Measurements from ENCODE around the gene ZNF511.
A peak's percentile ranks its signal among the peaks of the same experiment; 100 is the strongest.

ZNF511 gene

GRCh38 chr10:133355991-133356390 lies 47.3 kb downstream of the ZNF511 start:
- no peak for DNase-seq

DNA sequence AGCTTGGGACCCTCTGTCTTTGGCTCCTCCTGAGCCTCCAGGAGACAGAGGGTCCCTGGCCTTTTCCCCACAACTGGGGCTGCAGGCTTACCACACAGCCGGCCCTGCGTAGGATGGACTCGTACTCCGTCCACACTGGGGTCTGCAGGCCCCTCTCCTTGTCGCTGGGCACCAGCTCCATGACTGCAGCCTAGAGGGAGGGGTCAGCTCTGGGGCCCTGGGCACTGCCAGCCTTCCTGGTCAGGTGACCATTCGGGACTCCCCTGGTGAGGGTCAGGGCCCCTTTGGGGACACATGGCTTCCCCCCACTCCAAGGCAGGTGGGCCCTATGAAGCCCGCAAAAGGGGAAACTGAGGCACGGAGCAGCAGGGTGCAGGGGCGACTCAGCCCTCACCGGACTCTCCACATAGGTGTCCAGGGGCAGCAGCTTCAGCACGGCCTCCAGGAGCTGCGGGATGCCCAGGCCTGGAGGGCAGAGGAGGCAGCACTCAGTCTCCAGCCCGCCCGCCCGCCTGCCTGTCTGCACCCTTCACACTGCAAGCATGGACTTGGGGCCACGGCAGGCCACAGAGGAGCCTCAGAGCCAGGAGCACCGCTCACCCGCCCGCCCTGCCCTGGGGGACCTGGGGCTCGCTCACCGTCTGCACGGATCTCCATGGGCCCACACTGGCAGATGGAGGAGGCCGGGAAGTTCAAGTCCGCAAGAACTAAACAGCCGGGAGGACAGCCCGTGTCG lies 48.0 kb downstream of the ZNF511 start:
- no peak for DNase-seq

DNA sequence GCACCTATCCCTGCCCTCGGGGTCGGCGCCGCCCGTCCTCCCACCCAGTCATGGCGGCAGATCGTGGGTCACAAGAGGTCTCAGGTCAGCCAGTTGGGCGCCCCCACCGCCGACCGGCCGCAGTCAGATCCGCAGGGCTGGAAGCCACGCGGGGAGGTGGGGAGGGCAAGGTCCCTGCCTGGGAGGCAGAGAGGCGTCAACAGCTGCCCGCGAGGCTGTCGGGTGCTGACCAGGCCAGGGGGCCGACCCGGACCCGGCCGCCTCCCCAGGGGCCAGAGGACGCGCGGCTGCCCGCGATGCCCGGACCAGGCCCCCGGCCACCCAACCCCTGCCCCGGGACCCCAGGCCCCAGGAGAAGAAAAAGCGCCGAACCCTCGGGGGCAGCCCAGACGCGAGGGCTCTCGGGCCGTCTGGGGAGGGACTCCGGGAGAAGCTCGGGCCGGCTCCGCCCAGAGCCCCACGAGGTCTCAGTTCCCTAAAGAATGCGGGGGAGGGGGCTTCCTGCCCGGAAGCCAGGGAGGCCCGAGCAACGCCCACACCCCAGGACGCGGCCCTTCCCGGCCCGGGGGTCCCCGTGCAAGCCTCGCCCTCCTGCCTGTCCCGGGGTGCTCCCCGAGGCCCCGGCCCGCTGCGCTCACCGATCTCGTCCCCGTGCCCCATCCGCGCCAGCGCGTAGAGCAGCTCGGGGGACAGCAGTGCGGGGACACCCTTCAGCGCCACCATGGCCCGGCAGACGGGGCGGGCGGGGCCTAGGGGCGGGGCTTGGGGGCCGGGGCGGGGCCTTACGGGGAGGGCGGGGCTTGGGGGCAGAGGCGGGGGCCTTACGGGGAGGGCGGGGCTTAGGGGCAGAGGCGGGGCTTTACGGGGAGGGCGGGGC lies 48.8 kb downstream of the ZNF511 start, which contains the start of gene FUOM:
FUOM (minus strand) TSS at position 735 of the 877 bp plus-strand sequence; CDS start at position 723, 12 bp downstream.
- peak; percentile 72 for DNase-seq

GRCh38 chr10:133358162-133358924 lies 49.6 kb downstream of the ZNF511 start:
- no peak for DNase-seq

GRCh38 chr10:133358925-133359310 lies 50.2 kb downstream of the ZNF511 start:
- no peak for DNase-seq

GRCh38 chr10:133359554-133359971 lies 50.8 kb downstream of the ZNF511 start:
- DNase-seq = no peak

DNA sequence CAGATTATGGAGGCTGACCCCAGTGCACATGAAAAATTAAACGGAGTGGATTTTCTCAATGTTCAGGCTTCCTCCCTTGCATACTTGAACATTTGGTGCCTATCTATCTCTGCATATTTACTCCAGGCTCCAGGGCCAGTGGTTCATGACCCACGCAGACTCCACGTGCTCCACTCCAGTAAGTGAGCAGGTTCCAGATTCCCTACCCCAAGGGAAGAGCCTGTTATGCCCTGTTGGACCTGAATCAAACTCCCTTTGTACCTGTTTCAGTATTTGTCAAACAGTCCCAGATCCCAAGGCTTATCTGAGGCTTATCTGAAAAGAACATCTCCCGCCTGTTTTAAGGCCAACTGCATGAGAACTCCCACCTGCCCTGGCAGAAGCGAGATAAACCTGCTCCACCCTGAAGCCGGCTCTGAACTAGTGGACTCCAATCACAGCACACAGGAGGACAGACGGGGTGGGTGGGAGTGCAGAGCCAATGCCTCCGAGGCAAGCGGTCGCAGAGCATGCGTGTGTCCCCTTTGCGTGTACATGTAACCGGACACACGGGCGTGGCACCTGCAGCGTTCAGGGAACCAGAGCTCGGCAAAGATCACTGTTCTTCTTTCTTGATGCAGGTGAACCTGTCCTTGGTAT lies 51.4 kb downstream of the ZNF511 start:
- DNase-seq = no peak

DNA sequence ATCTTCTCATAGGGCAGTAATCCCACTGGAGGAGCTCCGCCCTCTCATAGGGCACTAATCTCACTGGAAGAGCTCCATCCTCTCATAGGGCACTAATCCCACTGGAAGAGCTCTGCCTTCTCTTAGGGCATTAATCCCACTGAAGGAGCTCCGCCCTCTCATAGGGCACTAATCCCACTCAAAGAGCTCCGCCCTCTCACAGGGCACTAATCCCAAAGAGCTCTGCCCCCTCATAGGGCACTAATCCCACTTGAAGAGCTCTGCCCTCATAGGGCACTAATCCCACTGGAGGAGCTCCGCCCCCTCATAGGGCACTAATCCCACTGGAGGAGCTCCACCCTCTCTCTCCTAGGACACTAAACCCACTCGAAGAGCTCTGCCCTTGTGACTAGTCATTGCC lies 52.5 kb downstream of the ZNF511 start:
- DNase-seq = no peak

DNA sequence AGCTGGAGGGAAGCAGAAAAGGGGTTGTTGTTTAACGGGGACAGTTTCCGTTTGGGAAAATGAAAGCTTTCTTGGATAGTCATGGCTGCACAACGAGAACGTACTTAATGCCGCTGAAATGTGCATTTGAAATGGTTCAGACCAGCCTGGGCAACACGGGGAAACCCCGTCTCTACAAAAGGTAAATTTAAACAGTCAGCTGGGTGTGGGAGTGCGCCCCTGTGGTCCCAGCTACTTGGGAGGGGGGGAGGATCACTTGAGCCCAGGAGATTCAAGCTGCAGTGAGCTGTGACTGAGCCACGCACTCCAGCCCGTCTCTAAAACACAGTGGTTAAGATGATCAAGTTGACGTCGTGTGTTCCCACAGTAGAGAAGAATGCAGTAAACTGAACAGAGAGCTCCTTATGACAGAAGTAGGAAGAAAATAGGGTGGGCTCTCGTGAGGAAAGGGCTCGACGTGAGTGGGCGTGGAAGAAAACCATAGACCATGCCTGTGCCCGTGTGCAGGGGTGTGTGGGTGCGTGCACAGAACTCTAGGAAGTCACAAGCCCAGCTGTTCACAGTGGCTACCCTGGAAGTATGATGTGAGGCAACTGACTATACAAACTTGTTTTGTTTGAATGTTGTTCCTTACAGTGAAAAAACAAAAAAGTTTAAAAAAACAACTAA lies 53.2 kb downstream of the ZNF511 start:
- DNase-seq = no peak
